GM19025 (cell line): ENCODE measurements around the gene MYOM3.
"Not testable (repeated sequence)": the region's sequence is repeated elsewhere in the genome, so short reads cannot be mapped to it uniquely, and the experiment has no call there.

Experiments used
- ATAC-seq: cut with Tn5 transposase; IDR thresholded peaks from one replicate; pipeline ENCODE4 v1.9.1; 2021; ENCODE audit warnings: mild to moderate bottlenecking, low read depth, moderate library complexity; ENCODE audit not compliant: unreplicated experiment

Gene MYOM3

GRCh38 chr1:24008574-24009184 is 103.3 kb downstream of the MYOM3 start:
- not testable (repeated sequence) for ATAC-seq

DNA sequence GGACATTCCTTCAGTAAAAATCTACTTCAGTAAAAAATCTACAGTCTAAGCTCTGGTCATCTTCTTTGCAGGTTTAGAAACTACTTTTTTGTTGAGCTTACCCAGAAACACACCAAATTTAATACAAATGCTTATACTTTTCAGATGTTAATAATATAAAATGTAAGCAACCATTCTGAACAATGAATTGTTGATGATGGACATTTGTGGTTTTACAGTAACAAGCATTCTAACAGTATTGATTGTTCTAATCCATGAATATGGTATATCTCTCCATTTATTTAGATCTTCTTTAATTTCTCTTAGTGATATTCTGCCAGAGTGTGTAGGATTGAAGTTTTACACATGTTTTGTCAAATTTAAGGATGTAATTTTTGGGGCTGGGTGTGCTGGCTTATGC is 104.9 kb downstream of the MYOM3 start:
- ATAC-seq = no peak
